Prostate gland (tissue), 2 donors: ENCODE results near the gene NKX1-1. TPM values are rescaled to one million over a fixed set of nuclear protein-coding genes. Genes with fewer than 3 reads are reported as not detected.

Source experiments
- DNase-seq: peaks from one replicate; pipeline ENCODE4 v3.0.0-alpha.2; 2019; ENCODE audit warnings: low spot score
- H3K27ac ChIP-seq, 2 donors: fragments of 200-600 bp; sonication (generic); 2 replicates each; pipeline ENCODE4 v1.5.1; 2017 to 2019
- H3K27me3 ChIP-seq: fragments of 200-600 bp; sonication (generic); replicated peaks from 2 replicates; pipeline ENCODE4 v1.5.1; 2019; ENCODE audit not compliant: insufficient read depth
- H3K36me3 ChIP-seq, 2 donors: fragments of 200-600 bp; sonication (generic); 1 replicate in 1 of 2; 2 replicates in 1 of 2; pipeline versions ENCODE4 v1.5.1 to v1.8.1; 2017 to 2019
- H3K4me1 ChIP-seq: fragments of 200-600 bp; sonication (generic); replicated peaks from 2 replicates; pipeline ENCODE4 v1.5.1; 2019
- H3K4me3 ChIP-seq, 2 donors: fragments of 200-600 bp; sonication (generic); 2 replicates each; pipeline ENCODE4 v1.5.1; 2017 to 2019
- H3K9me3 ChIP-seq: fragments of 200-600 bp; sonication (generic); 2 replicates; pipeline ENCODE4 v1.5.1; 2017
- CTCF ChIP-seq, 4 experiments: fragments of 200-600 bp in 2 of 4; fragments of 450-650 bp in 2 of 4; sonication (generic) in 2 of 4; IDR thresholded peaks; 1 replicate in 3 of 4; 2 replicates in 1 of 4; pipeline ENCODE4 v1.5.1; 2016 to 2019; ENCODE audit warnings: antibody characterized with exemption in 4 of 4, mild to moderate bottlenecking in 2 of 4, moderate library complexity in 2 of 4
- POLR2A ChIP-seq: fragments of 450-650 bp; IDR thresholded peaks from one replicate; pipeline ENCODE4 v1.6.1; 2016; ENCODE audit warnings: antibody characterized with exemption, mild to moderate bottlenecking
- POLR2AphosphoS5 ChIP-seq: sonication (generic); formaldehyde crosslinking; IDR thresholded peaks from one replicate; pipeline ENCODE4 v1.6.1; 2017; ENCODE audit warnings: antibody characterized with exemption
- WGBS: methylation state at CpG from one replicate; pipeline ENCODE4 v1.1.5; 2018; 5-methylcytosine and 5-hydroxymethylcytosine counted together
- intact Hi-C: fragments of 100-400 bp; cut with DNase I; formaldehyde crosslinking; loops from one replicate; pipeline ENCODE4 v1.14.2; 2022
- total RNA-seq, 2 donors: library from RNA; depleted of rRNA; stranded (reverse); fragments of >200 nt; gene quantifications; one replicate each; pipeline ENCODE4 v1.1.0, GENCODE V29; 2016

Gene NKX1-1
- total RNA-seq, 2 donors from 2014 or later, result not detected

- Histone ChIP-seq H3K27ac (no peak overlapping the region), H3K4me1 (peaks cover 6% of the 10 kb centered on the region), H3K27me3 (peaks cover 74% of the 10 kb centered on the region), H3K4me3 (no peak overlapping the region), H3K36me3 (no peaks in the 10 kb centered on the region), H3K9me3 (no peaks in the 10 kb centered on the region)
- 31% methylated on average over 16 of the region's 18 CpGs for WGBS
- DNase-seq, result no peak
- intact Hi-C loops, result no loop called here
- no peak for TF ChIP-seq POLR2A
- TF ChIP-seq POLR2AphosphoS5, result no peak
- no peak for TF ChIP-seq CTCF (IDR thresholded peaks at IDR 0.05)
These were observed 4.7 kb downstream of the NKX1-1 start for GRCh38 chr4:1401409-1402020.

- 34% methylated on average over 14 of the region's 14 CpGs for WGBS
- intact Hi-C loops, result no loop called here
- no peaks in the 10 kb centered on the region for H3K9me3 ChIP-seq
- peaks cover 68% of the 10 kb centered on the region for H3K27me3 ChIP-seq
- TF ChIP-seq POLR2AphosphoS5 (no peak), CTCF (IDR thresholded peaks at IDR 0.05) (no peak), POLR2A (no peak)
- no peak for DNase-seq
- H3K4me1 ChIP-seq, result peaks cover 6% of the 10 kb centered on the region
- H3K27ac ChIP-seq, result no peak overlapping the region
- H3K4me3 ChIP-seq, result no peak overlapping the region
- H3K36me3 ChIP-seq, result no peaks in the 10 kb centered on the region
These were observed 5.3 kb downstream of the NKX1-1 start for GRCh38 chr4:1400831-1401408.

- no peaks in the 10 kb centered on the region for H3K9me3 ChIP-seq
- TF ChIP-seq POLR2AphosphoS5 (no peak), POLR2A (no peak), CTCF (IDR thresholded peaks at IDR 0.05) (no peak)
- intact Hi-C loops, result no loop called here
- no peak overlapping the region for H3K4me3 ChIP-seq
- no peak overlapping the region for H3K27ac ChIP-seq
- WGBS, result 85% methylated on average over 8 of the region's 11 CpGs
- no peak for DNase-seq
- no peaks in the 10 kb centered on the region for H3K36me3 ChIP-seq
- H3K4me1 ChIP-seq, result peaks cover 6% of the 10 kb centered on the region
- peaks cover 61% of the 10 kb centered on the region for H3K27me3 ChIP-seq
These were observed 5.9 kb downstream of the NKX1-1 start for GRCh38 chr4:1400191-1400805.

- Histone ChIP-seq H3K4me1 (peaks cover 6% of the 10 kb centered on the region), H3K9me3 (no peaks in the 10 kb centered on the region), H3K27me3 (peaks cover 55% of the 10 kb centered on the region), H3K4me3 (no peak overlapping the region), H3K36me3 (no peaks in the 10 kb centered on the region), H3K27ac (no peak overlapping the region)
- no peak for DNase-seq
- TF ChIP-seq CTCF (IDR thresholded peaks at IDR 0.05) (no peak), POLR2A (no peak), POLR2AphosphoS5 (no peak)
- intact Hi-C loops, result no loop called here
- 70% methylated on average over 12 of the region's 15 CpGs for WGBS
These were observed 6.6 kb downstream of the NKX1-1 start for GRCh38 chr4:1399508-1400190.
